Measurements from ENCODE around the gene KLHL5.

KLHL5 gene

GRCh38 chr4:39067451-39067850, 5.4 kb downstream of the KLHL5 start:
- Histone ChIP-seq H3K9me3 (ENCODE audit: insufficient read depth, low read length) (no peaks in the 10 kb centered on the region), H3K36me3 (ENCODE audit: insufficient read depth, insufficient read length, low read length) (no peaks in the 10 kb centered on the region), H3K4me3 (ENCODE audit: insufficient read length, low read depth) (no peak overlapping the region), H3K27me3 (ENCODE audit: insufficient read depth, insufficient read length) (no peaks in the 10 kb centered on the region), H3K4me1 (ENCODE audit: insufficient read depth, insufficient read length) (no peaks in the 10 kb centered on the region), H3K9ac (ENCODE audit: insufficient read length, low read depth) (no peak overlapping the region)
- DNase-seq (ENCODE audit: low read depth, low spot score) = no peak
- no peak for TF ChIP-seq ZNF274 (IDR thresholded peaks at IDR 0.05; ENCODE audit: low read depth, low read length)
- no peak for TF ChIP-seq YY1 (IDR thresholded peaks at IDR 0.05; ENCODE audit: insufficient read depth, insufficient read length)
- TF ChIP-seq SUZ12 (IDR thresholded peaks at IDR 0.05; ENCODE audit: extremely low read depth, insufficient read depth, insufficient read length) = no peak

- H3K36me3 ChIP-seq (ENCODE audit: insufficient read depth, insufficient read length, low read length) = no peaks in the 10 kb centered on the region
- no peak for DNase-seq (ENCODE audit: low read depth, low spot score)
- no peaks in the 10 kb centered on the region for H3K9me3 ChIP-seq (ENCODE audit: insufficient read depth, low read length)
- no peaks in the 10 kb centered on the region for H3K4me1 ChIP-seq (ENCODE audit: insufficient read depth, insufficient read length)
- no peak overlapping the region for H3K9ac ChIP-seq (ENCODE audit: insufficient read length, low read depth)
- TF ChIP-seq SUZ12 (IDR thresholded peaks at IDR 0.05; ENCODE audit: extremely low read depth, insufficient read depth, insufficient read length) (no peak), ZNF274 (IDR thresholded peaks at IDR 0.05; ENCODE audit: low read depth, low read length) (no peak), YY1 (IDR thresholded peaks at IDR 0.05; ENCODE audit: insufficient read depth, insufficient read length) (no peak)
- no peak overlapping the region for H3K4me3 ChIP-seq (ENCODE audit: insufficient read length, low read depth)
- H3K27me3 ChIP-seq (ENCODE audit: insufficient read depth, insufficient read length) = no peaks in the 10 kb centered on the region
Measured at GRCh38 chr4:39068907-39069306, 6.9 kb downstream of the KLHL5 start.

GRCh38 chr4:39078829-39079228, 16.8 kb downstream of the KLHL5 start:
- Histone ChIP-seq H3K27me3 (ENCODE audit: insufficient read depth, insufficient read length) (no peaks in the 10 kb centered on the region), H3K9me3 (ENCODE audit: insufficient read depth, low read length) (no peaks in the 10 kb centered on the region), H3K4me1 (ENCODE audit: insufficient read depth, insufficient read length) (no peaks in the 10 kb centered on the region), H3K4me3 (ENCODE audit: insufficient read length, low read depth) (no peak overlapping the region), H3K36me3 (ENCODE audit: insufficient read depth, insufficient read length, low read length) (peaks cover 6% of the 10 kb centered on the region), H3K9ac (ENCODE audit: insufficient read length, low read depth) (no peak overlapping the region)
- no peak for TF ChIP-seq YY1 (IDR thresholded peaks at IDR 0.05; ENCODE audit: insufficient read depth, insufficient read length)
- no peak for TF ChIP-seq ZNF274 (IDR thresholded peaks at IDR 0.05; ENCODE audit: low read depth, low read length)
- no peak for TF ChIP-seq SUZ12 (IDR thresholded peaks at IDR 0.05; ENCODE audit: extremely low read depth, insufficient read depth, insufficient read length)
- DNase-seq (ENCODE audit: low read depth, low spot score) = no peak

- TF ChIP-seq YY1 (IDR thresholded peaks at IDR 0.05; ENCODE audit: insufficient read depth, insufficient read length) (no peak), SUZ12 (IDR thresholded peaks at IDR 0.05; ENCODE audit: extremely low read depth, insufficient read depth, insufficient read length) (no peak), ZNF274 (IDR thresholded peaks at IDR 0.05; ENCODE audit: low read depth, low read length) (no peak)
- Histone ChIP-seq H3K4me3 (ENCODE audit: insufficient read length, low read depth) (no peak overlapping the region), H3K27me3 (ENCODE audit: insufficient read depth, insufficient read length) (no peaks in the 10 kb centered on the region), H3K9ac (ENCODE audit: insufficient read length, low read depth) (no peak overlapping the region), H3K36me3 (ENCODE audit: insufficient read depth, insufficient read length, low read length) (peaks cover 12% of the 10 kb centered on the region), H3K9me3 (ENCODE audit: insufficient read depth, low read length) (no peaks in the 10 kb centered on the region), H3K4me1 (ENCODE audit: insufficient read depth, insufficient read length) (no peaks in the 10 kb centered on the region)
- DNase-seq (ENCODE audit: low read depth, low spot score) = no peak
Measured at GRCh38 chr4:39083164-39083563, 21.1 kb downstream of the KLHL5 start.

- Histone ChIP-seq H3K27me3 (ENCODE audit: insufficient read depth, insufficient read length) (no peaks in the 10 kb centered on the region), H3K4me1 (ENCODE audit: insufficient read depth, insufficient read length) (no peaks in the 10 kb centered on the region), H3K36me3 (ENCODE audit: insufficient read depth, insufficient read length, low read length) (peaks cover 14% of the 10 kb centered on the region), H3K4me3 (ENCODE audit: insufficient read length, low read depth) (no peak overlapping the region), H3K9me3 (ENCODE audit: insufficient read depth, low read length) (no peaks in the 10 kb centered on the region), H3K9ac (ENCODE audit: insufficient read length, low read depth) (no peak overlapping the region)
- no peak for DNase-seq (ENCODE audit: low read depth, low spot score)
- TF ChIP-seq YY1 (IDR thresholded peaks at IDR 0.05; ENCODE audit: insufficient read depth, insufficient read length) (no peak), SUZ12 (IDR thresholded peaks at IDR 0.05; ENCODE audit: extremely low read depth, insufficient read depth, insufficient read length) (no peak), ZNF274 (IDR thresholded peaks at IDR 0.05; ENCODE audit: low read depth, low read length) (no peak)
Measured at GRCh38 chr4:39085891-39086290, 23.9 kb downstream of the KLHL5 start.

GRCh38 chr4:39096847-39097246, 34.8 kb downstream of the KLHL5 start:
- Histone ChIP-seq H3K9ac (ENCODE audit: insufficient read length, low read depth) (no peak overlapping the region), H3K9me3 (ENCODE audit: insufficient read depth, low read length) (no peaks in the 10 kb centered on the region), H3K4me1 (ENCODE audit: insufficient read depth, insufficient read length) (no peaks in the 10 kb centered on the region), H3K27me3 (ENCODE audit: insufficient read depth, insufficient read length) (no peaks in the 10 kb centered on the region), H3K36me3 (ENCODE audit: insufficient read depth, insufficient read length, low read length) (peaks cover 4% of the 10 kb centered on the region), H3K4me3 (ENCODE audit: insufficient read length, low read depth) (no peak overlapping the region)
- TF ChIP-seq SUZ12 (IDR thresholded peaks at IDR 0.05; ENCODE audit: extremely low read depth, insufficient read depth, insufficient read length) = no peak
- TF ChIP-seq YY1 (IDR thresholded peaks at IDR 0.05; ENCODE audit: insufficient read depth, insufficient read length) = no peak
- TF ChIP-seq ZNF274 (IDR thresholded peaks at IDR 0.05; ENCODE audit: low read depth, low read length) = no peak
- DNase-seq (ENCODE audit: low read depth, low spot score) = no peak

- no peaks in the 10 kb centered on the region for H3K27me3 ChIP-seq (ENCODE audit: insufficient read depth, insufficient read length)
- no peak overlapping the region for H3K4me3 ChIP-seq (ENCODE audit: insufficient read length, low read depth)
- no peak for TF ChIP-seq ZNF274 (IDR thresholded peaks at IDR 0.05; ENCODE audit: low read depth, low read length)
- TF ChIP-seq SUZ12 (IDR thresholded peaks at IDR 0.05; ENCODE audit: extremely low read depth, insufficient read depth, insufficient read length) = no peak
- no peak for TF ChIP-seq YY1 (IDR thresholded peaks at IDR 0.05; ENCODE audit: insufficient read depth, insufficient read length)
- H3K9me3 ChIP-seq (ENCODE audit: insufficient read depth, low read length) = no peaks in the 10 kb centered on the region
- no peaks in the 10 kb centered on the region for H3K4me1 ChIP-seq (ENCODE audit: insufficient read depth, insufficient read length)
- no peak overlapping the region for H3K9ac ChIP-seq (ENCODE audit: insufficient read length, low read depth)
- H3K36me3 ChIP-seq (ENCODE audit: insufficient read depth, insufficient read length, low read length) = peaks cover 4% of the 10 kb centered on the region
- no peak for DNase-seq (ENCODE audit: low read depth, low spot score)
Measured at GRCh38 chr4:39097290-39097689, 35.3 kb downstream of the KLHL5 start.

Measured in NT2/D1 (cell line).